Neural cell (in vitro differentiated cells): Measurements from ENCODE around the gene ZNF681. TPM values are rescaled to one million over a fixed set of nuclear protein-coding genes. Genes with fewer than 3 reads are reported as not detected.
"Not testable (repeated sequence)": the region's sequence is repeated elsewhere in the genome, so short reads cannot be mapped to it uniquely, and the experiment has no call there.

ENCODE experiments used
- H2AFZ ChIP-seq: fragments of 200-600, 300-800 bp; sonication (generic), shearing (Covaris generic); 2 replicates; pipeline ENCODE4 v1.6.0; 2014; ENCODE audit warnings: low read depth, mild to moderate bottlenecking, antibody characterized with exemption, low read length, moderate library complexity
- H3F3A ChIP-seq: fragments of 200-600 bp; shearing (Covaris generic); 2 replicates; pipeline ENCODE4 v1.6.1; 2016; ENCODE audit warnings: mild to moderate bottlenecking, moderate library complexity, mixed read lengths, antibody characterized with exemption, low read length; ENCODE audit not compliant: insufficient read depth, poor library complexity, severe bottlenecking
- H3K27ac ChIP-seq: fragments of 200-600, 300-800 bp; sonication (generic), shearing (Covaris generic); 2 replicates; pipeline ENCODE4 v1.5.1; 2014; ENCODE audit warnings: mild to moderate bottlenecking, low read length, moderate library complexity
- H3K27me3 ChIP-seq: fragments of 300-800, 200-600 bp; sonication (generic), shearing (Covaris generic); 2 replicates; pipeline ENCODE4 v1.6.0; 2014; ENCODE audit warnings: mild to moderate bottlenecking, low read depth, low read length, moderate library complexity; ENCODE audit not compliant: insufficient read depth
- H3K36me3 ChIP-seq: fragments of 300-800, 200-600 bp; sonication (generic), shearing (Covaris generic); 2 replicates; pipeline ENCODE4 v1.5.1; 2014; ENCODE audit warnings: mild to moderate bottlenecking, antibody characterized with exemption, low read length, moderate library complexity; ENCODE audit not compliant: insufficient read depth
- H3K4me2 ChIP-seq: fragments of 300-800, 200-600 bp; sonication (generic), shearing (Covaris generic); 2 replicates; pipeline ENCODE4 v1.6.0; 2014; ENCODE audit warnings: mild to moderate bottlenecking, low read length
- H3K4me3 ChIP-seq: fragments of 300-800, 200-600 bp; sonication (generic), shearing (Covaris generic); 2 replicates; pipeline ENCODE4 v1.5.1; 2014; ENCODE audit warnings: mild to moderate bottlenecking, low read length, moderate library complexity
- H3K79me2 ChIP-seq: fragments of 200-600 bp; shearing (Covaris generic); replicated peaks from 2 replicates; pipeline ENCODE4 v1.6.0; 2014; ENCODE audit warnings: mild to moderate bottlenecking, low read length, moderate library complexity; ENCODE audit not compliant: insufficient read depth
- H3K9ac ChIP-seq: fragments of 300-800, 200-600 bp; sonication (generic), shearing (Covaris generic); 2 replicates; pipeline ENCODE4 v1.6.1; 2016; ENCODE audit warnings: mild to moderate bottlenecking, low read length, mixed read lengths
- H3K9me2 ChIP-seq: fragments of 200-600 bp; shearing (Covaris generic); 2 replicates; pipeline ENCODE4 v1.6.1; 2016; ENCODE audit warnings: mild to moderate bottlenecking, low read length, mixed read lengths; ENCODE audit not compliant: insufficient read depth
- H3K9me3 ChIP-seq: fragments of 200-600, 300-800 bp; sonication (generic), shearing (Covaris generic); 2 replicates; pipeline ENCODE4 v1.6.1; 2016; ENCODE audit warnings: mild to moderate bottlenecking, mixed run types, low read length, moderate library complexity, mixed read lengths
- H4K20me1 ChIP-seq: fragments of 200-600 bp; shearing (Covaris generic); 2 replicates; pipeline ENCODE4 v1.6.1; 2016; ENCODE audit warnings: mild to moderate bottlenecking, mixed run types; ENCODE audit not compliant: insufficient read depth
- EP300 ChIP-seq: fragments of 450-650 bp; conservative IDR thresholded peaks from 2 replicates; pipeline ENCODE4 v1.6.1; 2014; ENCODE audit warnings: antibody characterized with exemption, mild to moderate bottlenecking, moderate library complexity; ENCODE audit not compliant: poor library complexity, severe bottlenecking
- EZH2 ChIP-seq: fragments of 200-600, 300-800 bp; shearing (Covaris generic), sonication (generic); IDR thresholded peaks from 2 replicates; pipeline ENCODE4 v1.6.1; 2014; ENCODE audit warnings: antibody characterized with exemption, low read length, borderline replicate concordance, mild to moderate bottlenecking; ENCODE audit not compliant: insufficient read depth, poor library complexity, severe bottlenecking
- MXI1 ChIP-seq: fragments of 450-650 bp; conservative IDR thresholded peaks from 2 replicates; pipeline ENCODE4 v1.6.1; 2014; ENCODE audit warnings: antibody characterized with exemption, mild to moderate bottlenecking; ENCODE audit not compliant: poor library complexity, severe bottlenecking
- POLR2AphosphoS5 ChIP-seq: IDR thresholded peaks from 2 replicates; pipeline ENCODE4 v1.6.1; 2012
- RAD21 ChIP-seq: fragments of 450-650 bp; conservative IDR thresholded peaks from 2 replicates; pipeline ENCODE4 v1.6.1; 2014; ENCODE audit warnings: antibody characterized with exemption, mild to moderate bottlenecking, moderate library complexity
- REST ChIP-seq: IDR thresholded peaks from 2 replicates; pipeline ENCODE4 v1.6.1; 2012; ENCODE audit warnings: borderline replicate concordance
- SMC3 ChIP-seq: fragments of 450-650 bp; conservative IDR thresholded peaks from 2 replicates; pipeline ENCODE4 v1.6.1; 2014; ENCODE audit warnings: antibody characterized with exemption, mild to moderate bottlenecking, moderate library complexity; ENCODE audit not compliant: poor library complexity
- TAF1 ChIP-seq: IDR thresholded peaks from 2 replicates; pipeline ENCODE4 v1.6.1; 2012; ENCODE audit warnings: low read depth
- polyA plus RNA-seq: library from polyadenylated mRNA; depleted of rRNA; stranded (reverse); fragments of >200 nt; gene quantifications from 2 replicates; pipeline ENCODE4 v1.2.3, GENCODE V29; 2014
- TF ChIP-seq, protein P1 (sequence below): fragments of 450-650 bp; IDR thresholded peaks from 2 replicates; pipeline ENCODE4 v1.5.1; 2014; ENCODE audit warnings: antibody characterized with exemption, mild to moderate bottlenecking, moderate library complexity; ENCODE audit not compliant: poor library complexity, severe bottlenecking

Gene ZNF681
- polyA plus RNA-seq, 1 donor from 2014 or later: 3.2 TPM

- H3K9me3 ChIP-seq, H2AFZ ChIP-seq, H3K4me3 ChIP-seq: not testable (repeated sequence)
Observed at GRCh38 chr19:23743633-23744232, 15.0 kb downstream of the ZNF681 start.

DNA sequence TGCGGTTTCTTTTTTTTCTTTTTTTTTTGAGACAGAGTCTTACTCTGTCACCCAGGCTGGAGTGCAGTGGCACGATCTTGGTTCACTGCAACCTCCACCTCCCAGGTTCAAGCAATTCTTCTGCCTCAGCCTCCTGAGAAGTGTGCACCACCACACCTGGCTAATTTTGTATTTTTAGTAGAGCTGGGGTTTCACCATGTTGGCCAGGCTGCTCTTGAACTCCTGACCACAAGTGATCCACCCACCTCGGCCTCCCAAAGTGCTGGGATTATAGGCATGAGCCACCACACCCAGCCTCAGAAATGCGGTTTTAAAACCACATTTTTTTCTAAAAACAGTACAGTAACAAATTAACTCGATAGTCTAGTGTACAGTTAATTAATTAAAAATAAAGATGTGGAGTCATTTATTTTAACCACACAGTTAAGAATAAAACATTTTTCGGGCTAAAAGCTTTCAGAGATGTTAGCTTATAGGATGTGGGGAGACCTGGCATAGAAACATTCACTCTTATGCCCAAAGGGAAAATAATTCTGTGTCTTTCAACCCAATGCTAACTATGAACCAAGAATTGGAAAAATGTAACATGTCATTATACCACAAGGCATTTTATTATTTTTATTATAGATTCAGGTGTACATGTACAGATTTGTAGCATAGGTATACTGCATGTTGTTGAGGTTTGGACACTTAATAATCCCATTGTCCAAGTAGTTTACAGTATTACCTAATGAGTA is 27.8 kb downstream of the ZNF681 start:
- H3F3A ChIP-seq, H3K9ac ChIP-seq, H3K79me2 ChIP-seq, H2AFZ ChIP-seq, H3K4me3 ChIP-seq, H3K27me3 ChIP-seq, H3K9me2 ChIP-seq, H3K9me3 ChIP-seq, H4K20me1 ChIP-seq, H3K27ac ChIP-seq, H3K4me2 ChIP-seq, H3K36me3 ChIP-seq: not testable (repeated sequence)

More at GRCh38 chr19:23743633-23744232, 15.0 kb downstream of the ZNF681 start:
- not testable (repeated sequence) for H3K9me2 ChIP-seq, H3K4me2 ChIP-seq, H3K9ac ChIP-seq, H3K79me2 ChIP-seq, H3F3A ChIP-seq, H3K36me3 ChIP-seq, H4K20me1 ChIP-seq, H3K27ac ChIP-seq, H3K27me3 ChIP-seq

DNA sequence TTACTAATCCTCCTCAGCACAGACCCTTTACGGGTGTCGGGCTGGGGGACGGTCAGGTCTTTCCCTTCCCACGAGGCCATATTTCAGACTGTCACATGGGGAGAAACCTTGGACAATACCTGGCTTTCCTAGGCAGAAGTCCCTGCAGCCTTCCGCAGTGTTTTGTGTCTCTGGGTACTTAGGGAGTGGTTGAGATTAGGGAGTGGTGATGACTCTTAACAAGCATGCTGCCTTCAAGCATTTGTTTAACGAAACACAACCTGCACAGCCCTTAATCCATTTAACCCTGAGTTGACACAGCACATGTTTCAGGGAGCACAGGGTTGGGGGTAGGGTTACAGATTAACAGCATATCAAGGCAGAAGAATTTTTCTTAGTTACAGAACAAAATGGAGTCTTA is 34.5 kb downstream of the ZNF681 start:
- H3K27ac ChIP-seq, H3K4me3 ChIP-seq, H3K79me2 ChIP-seq, H4K20me1 ChIP-seq, H3K4me2 ChIP-seq, H3K27me3 ChIP-seq, H3K9me3 ChIP-seq, H3K9me2 ChIP-seq, H3K9ac ChIP-seq, H3K36me3 ChIP-seq, H3F3A ChIP-seq, H2AFZ ChIP-seq: not testable (repeated sequence)

- Histone ChIP-seq H3K4me3 (no peak overlapping the region), H3K9me2 (no peaks in the 10 kb centered on the region), H3F3A (no peaks in the 10 kb centered on the region), H4K20me1 (no peaks in the 10 kb centered on the region), H3K79me2 (no peaks in the 10 kb centered on the region), H3K27me3 (no peaks in the 10 kb centered on the region), H3K4me2 (no peak overlapping the region), H3K36me3 (no peaks in the 10 kb centered on the region), H3K27ac (no peak overlapping the region), H3K9me3 (no peaks in the 10 kb centered on the region), H3K9ac (no peak overlapping the region), H2AFZ (no peak overlapping the region)
- no peak for TF ChIP-seq EZH2
- no peak for TF ChIP-seq POLR2AphosphoS5
- no peak for TF ChIP-seq SMC3
- no peak for TF ChIP-seq EP300
- no peak for TF ChIP-seq TAF1
- TF ChIP-seq, protein P1, sequence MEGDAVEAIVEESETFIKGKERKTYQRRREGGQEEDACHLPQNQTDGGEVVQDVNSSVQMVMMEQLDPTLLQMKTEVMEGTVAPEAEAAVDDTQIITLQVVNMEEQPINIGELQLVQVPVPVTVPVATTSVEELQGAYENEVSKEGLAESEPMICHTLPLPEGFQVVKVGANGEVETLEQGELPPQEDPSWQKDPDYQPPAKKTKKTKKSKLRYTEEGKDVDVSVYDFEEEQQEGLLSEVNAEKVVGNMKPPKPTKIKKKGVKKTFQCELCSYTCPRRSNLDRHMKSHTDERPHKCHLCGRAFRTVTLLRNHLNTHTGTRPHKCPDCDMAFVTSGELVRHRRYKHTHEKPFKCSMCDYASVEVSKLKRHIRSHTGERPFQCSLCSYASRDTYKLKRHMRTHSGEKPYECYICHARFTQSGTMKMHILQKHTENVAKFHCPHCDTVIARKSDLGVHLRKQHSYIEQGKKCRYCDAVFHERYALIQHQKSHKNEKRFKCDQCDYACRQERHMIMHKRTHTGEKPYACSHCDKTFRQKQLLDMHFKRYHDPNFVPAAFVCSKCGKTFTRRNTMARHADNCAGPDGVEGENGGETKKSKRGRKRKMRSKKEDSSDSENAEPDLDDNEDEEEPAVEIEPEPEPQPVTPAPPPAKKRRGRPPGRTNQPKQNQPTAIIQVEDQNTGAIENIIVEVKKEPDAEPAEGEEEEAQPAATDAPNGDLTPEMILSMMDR: no peak
- TF ChIP-seq RAD21: no peak
- TF ChIP-seq MXI1: no peak
- no peak for TF ChIP-seq REST
Observed at GRCh38 chr19:23718802-23719201, 39.9 kb downstream of the ZNF681 start.
